Measurements from ENCODE around the gene TCEAL6. TPM values are rescaled to one million over a fixed set of nuclear protein-coding genes. Genes with fewer than 3 reads are reported as not detected.
"Not testable (repeated sequence)": the region's sequence is repeated elsewhere in the genome, so short reads cannot be mapped to it uniquely, and the experiment has no call there.

The TCEAL6 gene
- not detected for total RNA-seq

DNA sequence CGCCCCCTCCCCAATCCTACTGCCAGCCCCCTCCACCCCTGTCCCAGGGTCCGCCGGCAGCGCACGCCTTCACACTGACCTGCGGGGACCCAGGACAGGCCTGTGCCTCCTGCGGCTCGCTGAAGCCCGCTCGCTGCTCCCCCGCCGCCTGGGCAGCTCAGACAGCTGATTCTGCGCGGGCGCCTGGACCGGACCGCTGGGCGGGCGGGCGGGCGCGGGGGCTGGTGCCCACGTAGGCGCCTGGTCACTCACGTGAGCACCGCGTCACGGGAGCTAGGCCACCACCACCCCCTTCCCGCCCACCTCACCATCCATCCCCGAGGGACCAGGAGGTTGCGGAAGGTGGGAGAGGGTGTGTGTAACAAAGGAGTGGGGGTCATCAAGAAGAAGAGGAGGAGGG, at the start of gene TCEAL6:
Gene TCEAL6, minus strand, starts transcription at position 208 of the 400 bp plus-strand sequence.
- not testable (repeated sequence) for DNase-seq, H3K4me3 ChIP-seq, H3K9me3 ChIP-seq, H3K4me1 ChIP-seq, H3K36me3 ChIP-seq, H3K27me3 ChIP-seq, H3K27ac ChIP-seq

DNA sequence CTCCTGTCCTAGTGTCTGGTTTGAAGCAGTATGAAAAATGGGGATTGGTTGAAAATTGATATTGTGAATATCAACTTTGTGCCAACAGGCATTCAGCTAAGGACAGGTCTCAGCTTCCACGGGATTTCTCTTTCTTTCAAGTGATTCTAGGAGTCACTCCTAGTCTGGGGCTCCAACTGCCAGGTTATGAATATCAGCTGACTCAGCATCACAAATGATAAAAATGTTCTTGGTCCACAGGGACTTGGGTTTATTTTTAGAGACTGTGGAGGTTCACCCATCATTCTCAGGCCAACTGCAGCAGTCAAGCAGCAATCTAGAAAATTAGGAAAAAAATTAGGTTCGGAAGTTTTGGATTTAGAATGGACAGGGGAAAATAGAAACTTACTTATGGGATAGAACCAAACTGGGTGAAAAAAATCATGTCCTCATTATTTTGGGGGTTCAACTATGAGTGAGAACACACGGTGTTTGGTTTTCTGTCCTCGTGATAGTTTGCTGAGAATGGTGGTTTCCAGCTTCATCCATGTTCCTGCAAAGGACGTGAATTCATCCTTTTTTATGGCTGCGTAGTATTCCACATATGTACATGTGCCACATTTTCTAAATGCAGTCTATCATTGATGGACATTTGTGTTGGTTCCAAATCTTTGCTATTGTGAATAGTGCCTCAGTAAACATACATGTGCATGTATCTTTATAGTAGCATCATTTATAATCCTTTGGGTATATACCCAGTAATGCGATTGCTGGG, 43.9 kb upstream of the TCEAL6 start:
- Histone ChIP-seq H3K36me3 (no peaks in the 10 kb centered on the region), H3K9me3 (no peaks in the 10 kb centered on the region), H3K4me3 (no peak overlapping the region), H3K27ac (no peak overlapping the region), H3K27me3 (no peaks in the 10 kb centered on the region), H3K4me1 (no peaks in the 10 kb centered on the region)
- no peak for DNase-seq
- TF ChIP-seq POLR2A (IDR thresholded peaks at IDR 0.05) = no peak
- TF ChIP-seq, protein P1, sequence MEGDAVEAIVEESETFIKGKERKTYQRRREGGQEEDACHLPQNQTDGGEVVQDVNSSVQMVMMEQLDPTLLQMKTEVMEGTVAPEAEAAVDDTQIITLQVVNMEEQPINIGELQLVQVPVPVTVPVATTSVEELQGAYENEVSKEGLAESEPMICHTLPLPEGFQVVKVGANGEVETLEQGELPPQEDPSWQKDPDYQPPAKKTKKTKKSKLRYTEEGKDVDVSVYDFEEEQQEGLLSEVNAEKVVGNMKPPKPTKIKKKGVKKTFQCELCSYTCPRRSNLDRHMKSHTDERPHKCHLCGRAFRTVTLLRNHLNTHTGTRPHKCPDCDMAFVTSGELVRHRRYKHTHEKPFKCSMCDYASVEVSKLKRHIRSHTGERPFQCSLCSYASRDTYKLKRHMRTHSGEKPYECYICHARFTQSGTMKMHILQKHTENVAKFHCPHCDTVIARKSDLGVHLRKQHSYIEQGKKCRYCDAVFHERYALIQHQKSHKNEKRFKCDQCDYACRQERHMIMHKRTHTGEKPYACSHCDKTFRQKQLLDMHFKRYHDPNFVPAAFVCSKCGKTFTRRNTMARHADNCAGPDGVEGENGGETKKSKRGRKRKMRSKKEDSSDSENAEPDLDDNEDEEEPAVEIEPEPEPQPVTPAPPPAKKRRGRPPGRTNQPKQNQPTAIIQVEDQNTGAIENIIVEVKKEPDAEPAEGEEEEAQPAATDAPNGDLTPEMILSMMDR (IDR thresholded peaks at IDR 0.05) = no peak

DNA sequence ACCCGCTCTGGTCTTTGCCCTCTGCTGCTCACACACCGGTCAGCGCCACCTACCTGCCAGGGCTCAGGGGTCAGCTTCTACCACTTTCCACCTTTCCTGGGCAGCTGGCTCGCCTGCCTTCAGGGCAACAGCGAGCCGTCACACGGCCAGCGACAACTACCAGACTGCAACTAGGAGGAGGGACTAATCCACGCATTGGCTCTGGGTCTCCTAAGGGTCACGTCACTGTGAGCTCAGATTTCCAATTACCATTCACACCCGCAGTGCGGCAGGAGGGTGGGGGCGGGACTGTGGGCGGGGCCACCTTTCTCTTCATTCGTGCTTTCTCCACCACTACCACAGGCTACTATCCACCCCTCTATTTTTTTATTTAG, 13.5 kb upstream of the TCEAL6 start, which contains the start of gene BEX5:
Gene BEX5, minus strand, starts transcription at position 172 of the 374 bp plus-strand sequence. CDS start 1,712 bp downstream, outside the sequence.
- Histone ChIP-seq H3K27ac (peak within 1 kb of the TSS in 3 of 4 donors; percentile 40 to 49 (median 43)), H3K4me3 (peak within 1 kb of the TSS; percentile 33 to 51 (median 40)), H3K27me3 (no peaks in the 10 kb centered on the region), H3K9me3 (no peaks in the 10 kb centered on the region), H3K4me1 (no peaks in the 10 kb centered on the region), H3K36me3 (no peaks in the 10 kb centered on the region)
- TF ChIP-seq, protein P1 (IDR thresholded peaks at IDR 0.05) = no peak
- TF ChIP-seq POLR2A (IDR thresholded peaks at IDR 0.05) = peak in 1 of 2 donors; percentile 18
- peak; percentile 41 to 82 (median 49) for DNase-seq

DNA sequence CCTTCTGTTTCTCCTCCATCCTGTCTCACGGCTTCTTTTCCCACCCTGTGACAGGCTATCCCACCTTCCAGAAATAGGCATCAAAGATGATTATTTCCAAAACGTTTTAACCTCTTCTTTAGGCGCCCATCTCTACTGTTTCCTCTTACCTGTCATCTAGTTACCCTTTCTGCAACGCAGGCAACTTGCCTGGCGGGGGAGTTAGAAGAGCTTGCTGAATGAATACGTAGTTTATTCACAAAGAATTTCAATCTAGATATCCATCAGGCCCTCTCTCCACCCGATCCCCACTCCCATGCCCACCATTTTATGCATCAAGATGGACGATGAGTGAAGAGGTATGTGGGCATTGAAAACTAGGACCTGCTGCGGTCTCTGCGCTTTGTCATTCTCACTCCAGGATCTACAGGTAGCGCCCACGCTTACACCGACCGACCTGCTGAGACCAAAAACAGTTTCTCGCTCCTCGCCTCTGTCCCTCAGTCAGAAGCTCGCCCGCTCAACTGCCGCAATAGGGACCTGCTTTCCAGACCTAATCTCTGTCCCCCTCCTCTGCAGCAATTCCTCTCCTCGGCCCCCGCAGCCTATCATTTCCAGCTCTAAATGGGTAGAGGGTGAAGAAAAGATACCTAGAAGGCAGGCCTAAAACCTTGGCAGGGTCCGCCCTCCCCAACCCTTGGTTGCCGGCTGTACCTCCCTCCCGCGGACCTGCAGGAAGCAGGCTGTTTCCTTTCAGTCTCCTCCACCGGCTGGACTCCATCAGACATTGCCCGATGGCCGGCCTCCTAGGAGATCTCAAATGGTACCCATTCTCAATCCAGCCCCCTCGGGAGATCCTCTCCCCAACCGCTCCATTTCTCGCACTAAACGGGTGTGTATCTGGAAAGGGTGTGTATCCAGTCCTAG, 12.9 kb upstream of the TCEAL6 start:
- no peaks in the 10 kb centered on the region for H3K4me1 ChIP-seq
- peak overlapping the region in 3 of 4 donors; percentile 40 to 49 (median 43) for H3K27ac ChIP-seq
- TF ChIP-seq, protein P1 (IDR thresholded peaks at IDR 0.05) = no peak
- TF ChIP-seq POLR2A (IDR thresholded peaks at IDR 0.05) = no peak
- peak overlapping the region; percentile 33 to 51 (median 40) for H3K4me3 ChIP-seq
- no peaks in the 10 kb centered on the region for H3K36me3 ChIP-seq
- no peaks in the 10 kb centered on the region for H3K27me3 ChIP-seq
- peak in 2 of 3 donors; percentile 17 to 48 for DNase-seq
- no peaks in the 10 kb centered on the region for H3K9me3 ChIP-seq

DNA sequence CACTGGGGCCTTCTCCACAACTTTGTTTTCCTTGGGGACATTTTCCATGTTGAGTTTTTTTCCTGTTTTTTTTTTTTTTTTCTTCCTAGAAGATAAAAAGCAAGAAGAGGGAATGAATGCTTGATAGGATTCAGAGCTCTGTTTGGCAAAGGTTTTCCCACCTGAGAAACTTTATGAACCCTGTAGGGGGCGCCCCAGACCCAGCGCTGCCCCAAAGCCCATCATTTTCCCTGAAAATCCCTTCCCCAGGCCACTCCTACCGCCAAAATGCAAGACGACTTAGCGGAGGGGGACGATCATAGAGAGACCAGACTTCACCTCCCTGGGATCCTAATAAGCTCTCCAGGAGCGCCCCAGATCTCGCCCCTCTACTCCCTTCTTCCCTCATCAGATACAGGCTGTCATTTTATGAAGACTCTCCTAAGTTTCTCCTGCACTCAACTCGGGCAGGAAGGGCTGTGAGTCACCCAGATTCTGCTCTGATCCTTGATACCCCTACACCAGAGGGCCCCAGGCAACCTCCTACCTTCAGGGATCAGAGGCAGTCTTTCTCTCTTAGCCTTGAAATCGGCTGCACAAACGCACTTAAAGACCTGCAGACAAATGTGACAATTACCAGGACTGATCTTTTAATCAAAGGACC, 12.1 kb upstream of the TCEAL6 start:
- Histone ChIP-seq H3K27ac (peak overlapping the region in 1 of 4 donors; percentile 43), H3K4me1 (no peaks in the 10 kb centered on the region), H3K27me3 (no peaks in the 10 kb centered on the region), H3K9me3 (no peaks in the 10 kb centered on the region), H3K4me3 (peak overlapping the region in 1 of 4 donors; percentile 34), H3K36me3 (no peaks in the 10 kb centered on the region)
- TF ChIP-seq, protein P1 (IDR thresholded peaks at IDR 0.05) = peak in 2 of 6 experiments; percentile 9 to 10
- no peak for TF ChIP-seq POLR2A (IDR thresholded peaks at IDR 0.05)
- peak in 1 of 3 donors; percentile 41 for DNase-seq

DNA sequence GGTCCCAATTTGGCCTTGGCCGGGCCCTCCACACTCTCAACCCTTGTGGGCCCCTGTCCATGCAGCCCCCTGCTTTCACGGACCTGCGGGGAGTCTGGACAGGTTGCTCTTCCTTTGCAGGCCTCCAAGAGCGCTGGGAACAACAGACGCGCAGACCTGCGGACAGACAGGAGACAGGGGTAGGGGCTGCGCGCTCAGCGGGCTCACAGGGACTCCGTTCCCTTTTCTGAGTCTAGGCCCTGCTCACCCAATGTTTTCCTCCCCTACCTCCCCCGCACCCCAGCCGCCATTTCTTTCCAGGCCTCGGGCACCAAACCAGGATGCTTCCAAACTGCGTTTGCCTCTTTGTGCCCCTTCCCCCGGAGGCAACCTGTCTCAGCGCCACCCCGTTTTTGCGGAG, 650 bp downstream of the TCEAL6 start:
- H3K27ac ChIP-seq, H3K9me3 ChIP-seq, H3K4me1 ChIP-seq, H3K27me3 ChIP-seq, H3K4me3 ChIP-seq, H3K36me3 ChIP-seq, DNase-seq: not testable (repeated sequence)

DNA sequence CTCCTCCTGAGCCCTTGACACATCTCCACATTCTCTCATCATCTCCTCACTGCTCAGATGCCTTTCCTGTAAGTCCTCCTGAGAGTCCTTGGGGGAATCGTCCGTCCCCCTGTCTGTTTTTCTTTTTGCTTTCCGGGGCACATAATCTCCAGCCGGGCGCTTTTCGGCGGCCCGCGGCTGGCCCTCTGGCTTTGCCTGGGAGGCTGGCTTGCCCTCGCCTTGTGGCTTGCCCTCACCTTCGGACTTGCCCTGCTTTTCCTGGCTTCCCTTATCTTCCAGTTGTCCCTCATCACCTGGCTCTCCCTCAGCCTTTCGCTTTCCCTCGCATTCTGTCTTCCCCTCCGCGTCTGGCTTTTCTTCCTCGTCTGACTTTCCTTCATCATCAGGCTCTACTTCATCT, 1.4 kb downstream of the TCEAL6 start:
- not testable (repeated sequence) for H3K4me3 ChIP-seq, DNase-seq, H3K9me3 ChIP-seq, H3K36me3 ChIP-seq, H3K27ac ChIP-seq, H3K4me1 ChIP-seq, H3K27me3 ChIP-seq
